Stromal cell of bone marrow (primary cell): ENCODE data around the gene DNAI2.

Source experiments
- DNase-seq: peaks from one replicate; pipeline ENCODE4 v3.0.0-alpha.2; 2012; ENCODE audit warnings: low read depth

Gene DNAI2

GRCh38 chr17:74307984-74308773, 34.1 kb downstream of the DNAI2 start:
- DNase-seq, result no peak

GRCh38 chr17:74309902-74310301, 35.9 kb downstream of the DNAI2 start:
- DNase-seq, result no peak

GRCh38 chr17:74314877-74315276, 40.8 kb downstream of the DNAI2 start:
- no peak for DNase-seq

- no peak for DNase-seq
Observed at GRCh38 chr17:74316220-74316619, 42.2 kb downstream of the DNAI2 start.

GRCh38 chr17:74317071-74317470, 43.0 kb downstream of the DNAI2 start:
- no peak for DNase-seq

- no peak for DNase-seq
Observed at GRCh38 chr17:74318391-74318790, 44.4 kb downstream of the DNAI2 start.

GRCh38 chr17:74324521-74324920, 50.5 kb downstream of the DNAI2 start:
- no peak for DNase-seq

- no peak for DNase-seq
Observed at GRCh38 chr17:74325376-74325742, 51.3 kb downstream of the DNAI2 start.

- no peak for DNase-seq
Observed at GRCh38 chr17:74325743-74326379, 51.8 kb downstream of the DNAI2 start, which contains the start of gene KIF19. TSS of gene KIF19 (plus strand) at chr17:74326226. CDS start at chr17:74326350, 124 bp downstream.

GRCh38 chr17:74326506-74326905, 52.5 kb downstream of the DNAI2 start:
- no peak for DNase-seq

- DNase-seq, result no peak
Observed at GRCh38 chr17:74328487-74328886, 54.5 kb downstream of the DNAI2 start.

- no peak for DNase-seq
Observed at GRCh38 chr17:74329378-74329777, 55.3 kb downstream of the DNAI2 start.

- DNase-seq, result no peak
Observed at GRCh38 chr17:74330446-74330845, 56.4 kb downstream of the DNAI2 start.

- DNase-seq, result no peak
Observed at GRCh38 chr17:74332017-74332650, 58.1 kb downstream of the DNAI2 start.

GRCh38 chr17:74332763-74333283, 58.8 kb downstream of the DNAI2 start:
- DNase-seq, result no peak

GRCh38 chr17:74334393-74335039, 60.5 kb downstream of the DNAI2 start:
- no peak for DNase-seq

GRCh38 chr17:74335529-74336062, 61.6 kb downstream of the DNAI2 start:
- no peak for DNase-seq

GRCh38 chr17:74336307-74336706, 62.3 kb downstream of the DNAI2 start:
- DNase-seq, result no peak

GRCh38 chr17:74337834-74338500, 63.9 kb downstream of the DNAI2 start:
- DNase-seq, result no peak

GRCh38 chr17:74339537-74340195, 65.6 kb downstream of the DNAI2 start:
- DNase-seq, result no peak

- no peak for DNase-seq
Observed at GRCh38 chr17:74340470-74341023, 66.5 kb downstream of the DNAI2 start.
